Hematopoietic multipotent progenitor cell treated with erythropoietin and hydrocortisone succinate and interleukin-3 and kit ligand, for 17 days (in vitro differentiated cells): ENCODE data around the gene IGF1R.

Source experiments
- DNase-seq: peaks from one replicate; pipeline ENCODE4 v3.0.0-alpha.2; 2015; ENCODE audit warnings: low spot score

IGF1R gene

DNA sequence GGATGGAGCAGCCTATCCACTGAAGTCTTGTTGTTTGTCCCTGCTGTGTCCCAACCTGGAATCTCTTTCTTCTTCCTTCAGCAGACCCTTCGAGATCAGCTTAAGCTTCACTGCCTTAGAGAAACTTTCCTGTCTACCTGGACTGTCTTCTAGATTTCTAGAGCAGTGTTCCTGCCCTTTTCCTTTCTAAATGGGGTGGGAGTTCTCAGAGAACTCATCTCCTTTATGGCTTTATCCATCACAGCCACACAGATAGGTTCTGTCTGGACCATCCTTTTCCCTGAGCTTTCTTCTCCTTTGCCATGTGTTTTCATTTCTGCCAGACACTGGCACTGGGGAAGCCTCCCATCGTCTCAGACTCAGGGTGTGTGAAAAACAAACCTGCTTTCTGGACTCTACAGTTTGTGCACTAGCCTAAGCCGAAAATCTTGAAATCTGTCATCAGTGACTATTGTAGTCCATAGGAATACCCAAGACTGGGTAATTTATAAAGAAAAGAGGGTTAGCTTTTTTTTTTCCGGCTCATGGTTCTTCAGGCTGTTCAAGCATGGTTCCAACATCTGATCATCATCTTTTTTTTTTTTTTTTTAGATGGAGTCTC lies 181.8 kb downstream of the IGF1R start:
- DNase-seq: no peak

DNA sequence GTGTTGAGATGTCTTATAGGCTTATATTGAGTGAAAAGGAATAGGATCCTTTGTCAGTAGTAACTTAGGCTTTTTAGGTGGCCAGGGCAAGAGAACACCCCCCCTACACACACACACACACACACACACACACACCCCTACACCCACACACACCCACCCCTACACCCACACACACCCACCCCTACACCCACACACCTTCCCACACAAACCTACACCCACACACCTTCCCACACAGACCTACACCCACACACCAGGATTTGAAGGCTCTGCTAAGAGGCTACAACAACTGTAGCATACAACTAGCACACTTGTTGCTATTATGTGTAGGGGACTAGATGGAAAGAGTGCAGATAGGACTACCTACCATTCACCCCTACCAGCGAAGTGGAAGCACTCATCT lies 186.6 kb downstream of the IGF1R start:
- DNase-seq: no peak

DNA sequence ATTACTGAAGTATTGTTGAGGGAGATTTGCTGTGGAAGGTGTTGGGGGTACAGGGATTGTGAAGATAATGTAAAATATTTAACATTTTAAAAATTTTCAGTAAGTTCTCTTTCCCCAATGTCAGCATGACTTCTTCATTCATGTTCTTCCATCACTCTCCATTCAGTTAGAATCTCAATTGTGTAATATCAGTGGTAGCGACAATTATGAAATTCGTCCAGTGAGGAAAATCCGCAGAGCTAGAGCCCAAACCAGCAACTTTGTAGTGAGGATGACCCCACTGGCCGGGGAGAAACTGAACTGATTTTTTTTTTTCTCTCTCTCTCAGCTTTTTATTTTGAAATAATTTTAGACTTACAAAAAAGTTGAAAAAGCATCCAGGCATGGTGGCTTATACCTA lies 187.5 kb downstream of the IGF1R start:
- no peak for DNase-seq

DNA sequence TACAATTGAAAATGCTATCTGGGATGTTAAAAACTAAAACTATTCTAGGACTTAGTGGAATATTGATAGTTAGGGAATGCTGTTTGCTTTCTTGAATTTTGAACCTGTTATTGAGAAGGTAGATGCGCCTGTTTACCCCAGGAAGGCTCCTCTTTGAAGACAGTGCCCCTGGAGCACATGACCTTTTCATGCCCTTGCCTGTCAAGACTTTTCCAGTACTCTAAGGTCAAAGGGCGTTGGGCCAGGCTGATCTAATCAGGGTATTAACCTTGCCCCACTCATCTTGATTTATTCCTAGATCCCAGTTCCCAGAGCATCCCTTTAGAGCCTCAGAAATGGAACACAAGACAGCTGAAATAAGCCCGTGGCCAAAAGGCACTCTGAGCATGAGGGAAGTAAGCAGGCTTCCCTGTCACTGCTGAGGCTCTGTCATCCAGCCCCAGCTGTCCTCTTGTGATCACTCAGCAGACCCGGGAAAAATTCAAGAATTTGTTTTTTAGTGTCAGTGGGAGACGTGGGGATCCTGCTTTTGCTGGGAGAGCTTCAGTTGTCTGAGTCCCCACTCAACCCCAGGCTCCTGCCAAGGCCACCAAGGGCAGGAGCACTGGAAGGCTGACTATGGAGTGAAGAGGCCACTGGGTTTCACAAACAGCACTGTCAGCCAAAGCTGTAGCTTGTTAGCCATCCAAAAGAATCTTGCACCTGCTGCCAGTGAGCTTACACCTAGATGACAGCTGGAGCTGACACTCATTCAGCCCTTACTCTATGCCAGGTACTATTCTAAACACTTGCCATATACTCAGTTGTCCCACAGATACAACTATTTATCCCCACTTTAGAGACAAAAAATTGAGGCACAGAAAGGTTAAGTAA lies 190.3 kb downstream of the IGF1R start:
- no peak for DNase-seq

DNA sequence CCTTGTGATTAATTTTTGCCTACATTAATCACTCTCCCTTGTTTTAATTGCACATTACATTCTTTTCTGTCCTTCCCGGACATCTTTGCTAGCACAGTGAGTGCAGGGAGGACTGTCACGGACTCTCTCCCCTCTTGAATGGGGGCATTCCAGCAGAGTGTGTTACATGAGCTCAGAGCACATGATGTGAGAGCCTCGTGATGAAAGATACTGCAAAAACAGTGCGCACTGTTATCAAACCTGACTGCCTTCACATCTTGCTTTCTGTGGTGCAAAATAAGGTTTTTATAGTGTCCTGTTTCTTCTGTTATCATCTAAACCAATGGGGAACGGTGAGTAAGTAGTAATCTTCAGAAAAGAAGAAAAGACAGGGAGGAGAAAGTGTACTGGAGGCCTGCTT lies 191.7 kb downstream of the IGF1R start:
- no peak for DNase-seq

DNA sequence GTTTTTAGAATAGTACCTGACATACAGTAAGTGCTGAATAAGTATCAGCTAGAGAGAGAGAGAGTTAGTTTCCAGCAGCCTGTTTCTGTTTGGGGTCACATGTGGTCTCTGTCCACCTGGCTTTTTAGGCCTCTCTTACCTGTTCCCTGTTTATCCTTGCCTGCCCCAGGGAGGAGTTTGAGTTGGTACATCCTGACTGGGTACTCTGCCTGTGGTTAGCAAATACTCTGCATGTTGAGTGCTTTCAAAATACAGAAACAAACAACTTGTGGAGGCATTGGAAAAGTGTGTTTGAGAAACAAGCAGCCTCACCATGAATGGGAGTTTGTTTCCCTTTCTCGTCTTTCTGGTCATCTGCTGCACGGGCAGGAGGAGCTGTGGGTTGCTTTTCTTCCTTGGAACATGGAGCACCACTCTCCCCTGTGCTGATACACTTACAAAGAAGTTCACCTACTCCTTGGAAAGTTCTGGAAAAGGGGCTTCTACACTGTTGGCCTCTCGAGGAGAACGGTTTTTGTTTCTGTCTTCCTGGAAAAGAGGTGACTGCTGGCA lies 193.2 kb downstream of the IGF1R start:
- no peak for DNase-seq

DNA sequence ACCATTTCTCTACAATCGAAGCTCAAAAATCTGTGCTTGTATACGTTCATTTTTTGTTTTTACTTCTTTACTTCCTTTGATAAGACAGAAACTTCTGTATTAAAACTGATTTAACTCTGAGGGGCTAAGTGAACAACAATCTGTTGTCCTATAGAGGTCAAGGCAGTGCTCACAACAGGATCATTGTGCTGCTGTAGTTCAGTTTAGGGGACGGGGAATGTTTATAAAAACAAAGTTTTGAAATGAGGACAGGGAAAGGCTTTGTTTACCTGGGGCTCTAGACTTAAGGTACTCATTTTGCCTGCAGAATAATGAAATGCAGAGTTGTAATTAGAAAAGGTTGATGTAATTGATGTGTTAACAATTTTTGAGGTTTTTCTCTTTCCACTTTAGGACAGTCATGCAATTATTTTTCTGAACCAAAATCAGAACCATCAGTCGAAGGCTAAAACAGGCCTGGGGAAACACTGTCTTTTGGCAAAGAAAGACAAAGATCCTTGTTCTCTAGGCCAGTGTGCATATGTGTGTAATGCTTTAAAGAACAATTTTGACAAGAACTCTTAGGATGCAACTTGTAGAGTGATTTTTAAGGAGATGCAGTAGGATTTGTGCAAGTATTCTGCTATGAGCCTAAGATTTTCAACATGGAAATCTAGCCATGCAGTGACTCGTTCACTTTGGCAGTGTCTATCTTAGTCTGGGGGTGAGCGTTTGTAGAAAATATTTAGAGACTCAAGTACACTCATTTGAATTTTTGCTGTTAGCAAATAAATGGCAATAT lies 194.0 kb downstream of the IGF1R start:
- DNase-seq: no peak

DNA sequence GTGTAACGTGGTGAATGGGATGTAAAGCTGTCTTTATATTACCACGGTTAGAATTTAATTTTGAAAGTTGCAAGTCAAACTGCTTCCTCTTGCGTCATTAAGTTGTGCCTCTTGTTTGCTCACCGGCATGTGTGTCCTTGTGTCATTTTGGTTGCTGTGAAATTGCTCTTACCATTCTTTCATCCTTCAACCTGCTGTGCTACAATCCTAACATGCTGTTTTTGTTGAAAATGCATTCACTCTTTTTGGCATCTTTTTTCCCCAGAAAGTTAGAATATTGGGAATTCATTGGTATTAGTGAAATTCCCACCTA lies 194.6 kb downstream of the IGF1R start:
- no peak for DNase-seq

- no peak for DNase-seq
These were observed 195.5 kb downstream of the IGF1R start for GRCh38 chr15:98843844-98844243.

- DNase-seq: peak; percentile 35
These were observed 195.9 kb downstream of the IGF1R start for GRCh38 chr15:98844261-98844660.

GRCh38 chr15:98845138-98845884 lies 197.0 kb downstream of the IGF1R start:
- no peak for DNase-seq

DNA sequence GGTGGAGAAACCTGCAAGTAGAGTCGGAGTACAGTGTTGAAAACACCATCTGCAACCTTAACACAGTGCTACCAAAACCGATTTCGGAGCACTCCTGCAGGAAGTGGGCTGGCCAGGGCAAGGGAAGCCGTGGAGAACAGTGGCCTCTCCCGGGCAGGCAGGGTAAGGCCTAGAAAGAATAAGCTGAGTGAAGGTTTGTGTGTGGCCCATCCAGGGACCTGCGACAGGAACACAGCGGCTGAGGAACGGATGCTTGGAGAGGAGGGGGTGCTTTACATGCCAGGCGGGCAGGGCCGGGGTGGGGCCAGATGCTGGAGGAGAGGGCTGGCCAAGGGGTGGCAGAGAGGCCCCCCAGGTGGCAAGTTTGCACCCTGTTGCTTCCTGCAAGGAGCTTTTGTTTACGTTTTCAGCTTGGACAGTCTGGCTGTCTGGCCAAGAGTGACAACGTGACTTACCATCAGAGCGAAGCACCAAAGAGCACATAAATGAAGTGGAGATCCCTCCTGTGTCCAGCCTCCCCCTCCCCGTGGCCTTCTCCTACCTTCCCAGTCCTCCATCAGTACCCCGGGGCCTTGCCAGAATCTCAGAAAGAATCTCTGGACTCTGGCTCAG lies 202.7 kb downstream of the IGF1R start:
- DNase-seq: peak; percentile 89

DNA sequence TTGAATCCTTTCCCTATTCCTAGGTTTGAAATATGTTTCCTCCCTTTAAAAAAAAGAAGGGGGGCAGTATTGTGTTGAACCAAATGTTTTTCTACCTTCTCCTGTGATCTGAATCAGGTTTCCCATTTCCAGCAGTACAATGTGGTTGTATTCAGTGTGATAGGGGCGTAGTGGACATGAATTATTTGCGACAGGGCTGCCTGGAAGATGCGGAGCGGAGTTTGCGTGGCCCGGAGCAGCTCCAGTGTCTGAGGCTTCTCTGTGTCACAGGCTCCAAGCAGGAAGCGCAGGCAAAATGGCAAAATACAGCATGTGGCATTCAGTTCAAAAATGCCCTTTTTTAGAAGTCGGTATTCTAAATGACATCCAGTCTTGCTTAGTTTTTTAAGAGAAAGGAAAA lies 204.8 kb downstream of the IGF1R start:
- DNase-seq: peak; percentile 89

GRCh38 chr15:98853617-98854420 lies 205.5 kb downstream of the IGF1R start:
- DNase-seq: no peak

DNA sequence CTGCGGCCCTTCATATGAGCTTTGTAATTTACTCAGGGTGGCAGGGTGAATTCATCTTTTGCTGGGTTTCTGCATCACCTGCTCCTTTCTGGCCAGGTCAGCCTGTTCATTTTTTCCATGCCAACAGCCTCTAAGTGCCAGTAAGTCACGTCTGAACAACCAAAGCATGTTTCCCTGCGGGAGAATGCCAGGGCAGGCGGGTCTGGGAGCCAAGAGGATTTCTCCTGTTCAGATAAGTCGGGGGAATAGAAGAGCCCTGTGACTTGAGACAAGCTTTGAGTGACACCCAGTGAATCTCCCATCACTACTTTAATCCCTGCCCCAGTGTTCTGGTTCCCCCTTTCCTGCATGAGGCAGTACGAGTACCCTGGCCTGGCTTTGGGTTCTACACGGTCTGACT lies 206.2 kb downstream of the IGF1R start:
- DNase-seq: no peak

- no peak for DNase-seq
These were observed 206.9 kb downstream of the IGF1R start for GRCh38 chr15:98855067-98855814.

GRCh38 chr15:98855815-98856531 lies 207.6 kb downstream of the IGF1R start:
- DNase-seq: no peak

DNA sequence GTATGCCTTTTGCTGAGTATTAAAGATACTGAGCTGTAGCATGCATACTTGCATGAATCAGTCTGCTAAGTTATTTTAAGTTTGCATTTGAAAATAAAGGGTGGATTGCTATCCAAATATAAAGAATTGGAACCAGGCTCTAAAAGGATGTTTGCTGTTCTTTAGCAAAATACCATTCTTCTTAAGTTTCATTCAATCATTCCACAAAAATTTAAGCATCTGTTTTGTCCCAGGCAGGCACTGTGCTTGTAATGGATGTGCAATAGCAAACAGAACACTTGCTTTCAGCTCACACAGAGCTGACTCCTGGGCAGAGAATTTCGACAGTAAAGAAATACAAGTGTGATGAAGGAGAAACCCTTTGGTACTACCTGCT lies 208.2 kb downstream of the IGF1R start:
- no peak for DNase-seq

DNA sequence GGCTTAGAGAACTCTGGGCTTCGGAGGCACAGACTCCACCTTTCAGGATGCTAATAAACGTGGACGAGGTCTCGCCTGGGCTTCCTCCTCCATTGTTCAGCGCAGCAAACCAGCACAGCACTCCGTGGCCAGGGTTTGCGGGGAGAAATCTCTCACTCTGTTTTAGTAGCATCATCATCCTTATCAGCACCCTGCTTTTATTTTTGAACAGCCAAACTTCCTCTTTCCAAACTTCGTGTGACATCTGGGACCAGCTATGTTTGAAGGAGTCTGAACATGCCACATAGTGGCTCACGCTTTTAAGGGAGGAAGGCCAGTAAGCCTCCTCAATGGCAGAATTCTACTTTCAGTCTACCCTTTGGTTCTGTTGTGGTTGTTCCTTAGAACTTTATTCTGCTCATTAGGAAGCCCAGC lies 210.3 kb downstream of the IGF1R start:
- DNase-seq: peak; percentile 18
